H1 (cell line): ENCODE measurements around the gene BMF. TPM values are rescaled to one million over a fixed set of nuclear protein-coding genes. Genes with fewer than 3 reads are reported as not detected.
A peak's percentile ranks its signal among the peaks of the same experiment; 100 is the strongest.
"Not testable (repeated sequence)": the region's sequence is repeated elsewhere in the genome, so short reads cannot be mapped to it uniquely, and the experiment has no call there.

ENCODE experiments used
- CTCF ChIA-PET: fragments of 300-600 bp; sonication (Branson Sonifier 250); formaldehyde crosslinking; loops from one replicate; lab custom pipeline; 2021; ENCODE audit not compliant: partially characterized antibody; lab: Charles Lee
- POLR2A ChIA-PET: fragments of 300-600 bp; sonication (Branson Sonifier 250); formaldehyde crosslinking; loops from one replicate; lab custom pipeline; 2021; ENCODE audit warnings: inconsistent platforms; ENCODE audit not compliant: partially characterized antibody; lab: Charles Lee
- DNase-seq, 2 experiments: peaks; one replicate each; pipeline versions ENCODE4 v3.0.0 to v3.0.0-alpha.2; 2010 to 2022; ENCODE audit warnings: low spot score in 2 of 2, low read depth in 1 of 2, mixed read lengths in 1 of 2
- FAIRE-seq: peaks from 2 replicates; lab custom pipeline; 2011; peaks lifted over from hg19 to GRCh38; lab: Jason Lieb, UNC
- H2AFZ ChIP-seq: 2 replicates; pipeline ENCODE4 v1.8.1; 2012; ENCODE audit warnings: low read length, inconsistent platforms
- H2AK5ac ChIP-seq: 2 replicates; pipeline ENCODE4 v1.6.1; 2013; ENCODE audit warnings: low read depth, low read length
- H2BK120ac ChIP-seq: replicated peaks from 2 replicates; pipeline ENCODE3; 2013; ENCODE audit warnings: low read depth, low read length, inconsistent platforms
- H2BK12ac ChIP-seq: 2 replicates; pipeline ENCODE4 v1.6.1; 2013; ENCODE audit warnings: low read depth, low read length
- H2BK15ac ChIP-seq: 2 replicates; pipeline ENCODE4 v1.6.1; 2013; ENCODE audit warnings: low read length
- H2BK20ac ChIP-seq: 2 replicates; pipeline ENCODE4 v1.6.1; 2013; ENCODE audit warnings: low read length
- H2BK5ac ChIP-seq: 2 replicates; pipeline ENCODE4 v1.6.1; 2013; ENCODE audit warnings: low read depth, low read length
- H3K14ac ChIP-seq: 2 replicates; pipeline ENCODE4 v1.6.1; 2013; ENCODE audit warnings: inconsistent platforms; ENCODE audit not compliant: insufficient read length
- H3K18ac ChIP-seq: 2 replicates; pipeline ENCODE4 v1.6.1; 2013; ENCODE audit warnings: low read length; ENCODE audit errors: extremely low read depth
- H3K23ac ChIP-seq: 2 replicates; pipeline ENCODE4 v1.6.1; 2013; ENCODE audit warnings: inconsistent platforms; ENCODE audit not compliant: insufficient read length
- H3K23me2 ChIP-seq: 2 replicates; pipeline ENCODE4 v1.6.1; 2013; ENCODE audit warnings: low read depth, low read length
- H3K27ac ChIP-seq: 2 replicates; pipeline ENCODE4 v1.6.1; 2011; ENCODE audit warnings: low read depth, low read length, inconsistent platforms
- H3K27me3 ChIP-seq, 4 experiments: replicated peaks in 1 of 4; 1 replicate in 1 of 4; 2 replicates in 3 of 4; pipeline versions ENCODE4 v1.6.1 to v1.8.1; 2011 to 2013; ENCODE audit warnings: low read length in 3 of 4, mild to moderate bottlenecking in 3 of 4, inconsistent platforms in 2 of 4, mixed read lengths in 2 of 4, moderate library complexity in 1 of 4; ENCODE audit not compliant: control insufficient read depth in 3 of 4, insufficient read depth in 3 of 4; ENCODE audit errors: extremely low read depth in 1 of 4
- H3K36me3 ChIP-seq, 4 experiments: 2 replicates each; pipeline versions ENCODE4 v1.6.1 to v1.8.1; 2011 to 2013; ENCODE audit warnings: mild to moderate bottlenecking in 4 of 4, low read length in 3 of 4, moderate library complexity in 2 of 4, control low read depth in 1 of 4, inconsistent platforms in 1 of 4; ENCODE audit not compliant: insufficient read depth in 4 of 4, control insufficient read depth in 2 of 4
- H3K4ac ChIP-seq: replicated peaks from 2 replicates; pipeline ENCODE3; 2013; ENCODE audit warnings: low read length, low read depth, mixed read lengths, inconsistent platforms; ENCODE audit not compliant: insufficient read length
- H3K4me1 ChIP-seq, 4 experiments: replicated peaks in 1 of 4; 1 replicate in 1 of 4; 2 replicates in 3 of 4; pipeline versions ENCODE4 v1.6.1 to v1.8.1; 2011 to 2013; ENCODE audit warnings: low read length in 3 of 4, inconsistent platforms in 2 of 4, mixed read lengths in 1 of 4; ENCODE audit not compliant: insufficient read depth in 4 of 4, control insufficient read depth in 3 of 4
- H3K4me2 ChIP-seq, 2 experiments: 2 replicates each; pipeline versions ENCODE4 v1.6.1 to v1.8.1; 2011 to 2013; ENCODE audit warnings: low read depth in 2 of 2, low read length in 2 of 2, control low read depth in 1 of 2, inconsistent platforms in 1 of 2, mild to moderate bottlenecking in 1 of 2; ENCODE audit not compliant: insufficient read depth in 1 of 2
- H3K4me3 ChIP-seq, 4 experiments: fragments of 200-600, 300-600 bp in 1 of 4; sonication (generic), shearing (Covaris generic), sonication (Bioruptor Twin) in 1 of 4; 2 replicates each; pipeline versions ENCODE4 v1.5.1 to v1.8.1; 2011 to 2016; ENCODE audit warnings: low read length in 4 of 4, low read depth in 3 of 4, control low read depth in 2 of 4, inconsistent platforms in 2 of 4, mild to moderate bottlenecking in 2 of 4, mixed read lengths in 1 of 4, moderate library complexity in 1 of 4; ENCODE audit not compliant: insufficient read depth in 2 of 4; ENCODE audit errors: extremely low read depth in 1 of 4
- H3K56ac ChIP-seq: replicated peaks from 2 replicates; pipeline ENCODE3; 2013; ENCODE audit warnings: low read depth, mild to moderate bottlenecking, mixed read lengths, low read length, inconsistent platforms; ENCODE audit not compliant: insufficient read length
- H3K79me1 ChIP-seq: 2 replicates; pipeline ENCODE4 v1.6.1; 2013; ENCODE audit warnings: low read depth, low read length, control low read depth
- H3K79me2 ChIP-seq, 2 experiments: 2 replicates each; pipeline versions ENCODE4 v1.6.1 to v1.8.1; 2012 to 2013; ENCODE audit warnings: low read length in 2 of 2, mild to moderate bottlenecking in 2 of 2, inconsistent platforms in 1 of 2; ENCODE audit not compliant: insufficient read depth in 2 of 2, control insufficient read depth in 1 of 2
- H3K9ac ChIP-seq, 4 experiments: replicated peaks in 1 of 4; 1 replicate in 1 of 4; 2 replicates in 3 of 4; pipeline versions ENCODE4 v1.6.1 to v1.8.1; 2011 to 2013; ENCODE audit warnings: low read depth in 3 of 4, low read length in 3 of 4, control low read depth in 2 of 4, mild to moderate bottlenecking in 2 of 4, moderate library complexity in 2 of 4, inconsistent platforms in 1 of 4; ENCODE audit errors: extremely low read depth in 1 of 4
- H3K9me3 ChIP-seq, 2 experiments: 2 replicates each; pipeline versions ENCODE4 v1.6.1 to v1.8.1; 2012 to 2013; ENCODE audit warnings: mild to moderate bottlenecking in 2 of 2, moderate library complexity in 2 of 2, control low read depth in 1 of 2, inconsistent platforms in 1 of 2, low read depth in 1 of 2, low read length in 1 of 2, mixed read lengths in 1 of 2; ENCODE audit not compliant: insufficient read depth in 2 of 2
- H4K20me1 ChIP-seq, 2 experiments: replicated peaks in 1 of 2; 2 replicates each; pipeline versions ENCODE3 to v1.8.1; 2011 to 2013; ENCODE audit warnings: inconsistent platforms in 2 of 2, low read length in 2 of 2, mild to moderate bottlenecking in 1 of 2; ENCODE audit not compliant: insufficient read depth in 2 of 2, control insufficient read depth in 1 of 2
- H4K5ac ChIP-seq: 2 replicates; pipeline ENCODE4 v1.6.1; 2013; ENCODE audit warnings: low read length, low read depth, mixed read lengths, inconsistent platforms; ENCODE audit not compliant: insufficient read length
- H4K8ac ChIP-seq: 2 replicates; pipeline ENCODE4 v1.8.0; 2013; ENCODE audit warnings: mild to moderate bottlenecking, moderate library complexity, low read length, inconsistent platforms; ENCODE audit not compliant: insufficient read depth; ENCODE audit errors: extremely low read depth
- H4K91ac ChIP-seq: replicated peaks from 2 replicates; pipeline ENCODE3; 2013; ENCODE audit warnings: low read length, mixed read lengths, inconsistent platforms; ENCODE audit not compliant: insufficient read length
- RAD21 ChIP-seq, 2 experiments: IDR thresholded peaks in 1 of 2; conservative IDR thresholded peaks in 1 of 2; 2 replicates each; pipeline ENCODE4 v1.6.1; 2011; ENCODE audit warnings: low read depth in 2 of 2, low read length in 2 of 2, improper control_type of control experiment in 1 of 2, inconsistent platforms in 1 of 2, mild to moderate bottlenecking in 1 of 2, moderate library complexity in 1 of 2
- WGBS, 2 experiments: shearing (Covaris generic) in 1 of 2; methylation state at CpG; one replicate each; pipeline versions ENCODE4 v1.1.6 to v1.1.7; 2013 to 2015; ENCODE audit warnings: low lambda C conversion rate in 2 of 2, mixed read lengths in 2 of 2, inconsistent platforms in 1 of 2, low coverage in 1 of 2, missing lambda C conversion rate in 1 of 2; ENCODE audit not compliant: insufficient replicate concordance in 2 of 2, insufficient coverage in 1 of 2, insufficient read length in 1 of 2; ENCODE audit errors: extremely low coverage in 1 of 2, missing lambda C conversion rate in 1 of 2; 5-methylcytosine and 5-hydroxymethylcytosine counted together
- polyA plus RNA-seq, 7 experiments: library from polyadenylated mRNA; depleted of rRNA in 3 of 7; stranded (reverse) in 5 of 7; unstranded in 2 of 7; fragments of >200 nt in 5 of 7; fragments of 200-250 nt in 2 of 7; gene quantifications; 1 replicate in 5 of 7; 2 replicates in 1 of 7; 4 replicates in 1 of 7; pipeline versions ENCODE4 v1.2.1 to v1.2.3, GENCODE V29; 2011 to 2013; ENCODE audit warnings: missing spikeins in 2 of 7, mixed read lengths in 2 of 7
- total RNA-seq: library from RNA; stranded (reverse); fragmentation: NEBNext Ultra II Directional; extraction: Animal tissue kit (Norgen Biotek cat#: 25700); gene quantifications from 2 replicates; pipeline ENCODE4 v1.2.1, GENCODE V29; 2021

The BMF gene
- total and polyA plus RNA-seq, 2 of the 8 experiments (the other 6 are each of a cell fraction or from before 2014, with no cell fraction given), result 21.2 to 24.2 TPM

- H3K79me1 ChIP-seq, H3K27me3 ChIP-seq, H3K14ac ChIP-seq, H2BK20ac ChIP-seq, H3K4ac ChIP-seq, H2BK5ac ChIP-seq, H4K91ac ChIP-seq, H2AFZ ChIP-seq, H3K79me2 ChIP-seq, H2BK12ac ChIP-seq, H3K4me2 ChIP-seq, H3K18ac ChIP-seq, H3K56ac ChIP-seq, H2AK5ac ChIP-seq, DNase-seq, H4K8ac ChIP-seq, H4K20me1 ChIP-seq, H2BK15ac ChIP-seq, H2BK120ac ChIP-seq, H3K23ac ChIP-seq, H4K5ac ChIP-seq, H3K9ac ChIP-seq, H3K23me2 ChIP-seq, H3K9me3 ChIP-seq, H3K27ac ChIP-seq: not testable (repeated sequence)
- POLR2A ChIA-PET, result interaction anchor here (0.7 to 1.5 kb wide), 4 partner anchors 9 to 29 kb away, joined by 3 to 5 read pairs (median 3); no protein-coding TSS in a partner anchor
- CTCF ChIA-PET, result interaction anchor here (0.9 to 10.5 kb wide), 5 partner anchors 13 to 199 kb away, joined by 3 to 113 read pairs (median 6); partner anchors contain the start of gene BMF
- H3K4me1 ChIP-seq, result peaks cover 0 to 13% (median 4%) of the 10 kb centered on the region in 4 experiments; a peak in 6 of 7 replicates
- 80% methylated on average over 10 of the region's 27 CpGs; no CpG with 5 or more reads in 1 of the 2 experiments for WGBS, 2 experiments
- TF ChIP-seq RAD21 (IDR thresholded peaks at IDR 0.05 in 1 of 2, conservative IDR thresholded peaks at IDR 0.05 in 1 of 2; ENCODE audit: low read depth in 2 of 2, low read length in 2 of 2), result 0 out of 4 replicates have a peak, but pooled peaks of 1 of the 2 experiments have one; percentile 19
- TF ChIP-seq, all 59 proteins: peak for 1; not testable (repeated sequence) for 58
- H3K4me3 ChIP-seq, FAIRE-seq, H3K36me3 ChIP-seq: not testable (repeated sequence)
These were observed 34.0 kb downstream of the BMF start for GRCh38 chr15:40074656-40075055.
